Caco-2 (cell line): Measurements from ENCODE around the gene ARSB. TPM values are rescaled to one million over a fixed set of nuclear protein-coding genes. Genes with fewer than 3 reads are reported as not detected.

ENCODE experiments used
- BruUV-seq: library from RNA; stranded (reverse); fragments of 400-500 nt; replicated peaks from 2 replicates; lab custom pipeline; 2021; lab: Mats Ljungman, UMichigan
- CTCF ChIA-PET: fragments of 300-600 bp; sonication (Branson Sonifier 250); formaldehyde crosslinking; loops from one replicate; lab custom pipeline; 2022; ENCODE audit warnings: antibody characterized with exemption; lab: Charles Lee
- POLR2A ChIA-PET: fragments of 300-600 bp; sonication (Branson Sonifier 250); formaldehyde crosslinking; loops from one replicate; lab custom pipeline; 2022; ENCODE audit warnings: antibody characterized with exemption; lab: Charles Lee
- DNase-seq, 2 experiments: peaks; one replicate each; pipeline versions ENCODE4 v3.0.0 to v3.0.0-alpha.2; 2020 to 2022
- H3K27me3 ChIP-seq: replicated peaks from 2 replicates; pipeline ENCODE4 v1.6.0; 2011; ENCODE audit warnings: low read length; ENCODE audit not compliant: control insufficient read depth, insufficient read depth
- H3K36me3 ChIP-seq: 2 replicates; pipeline ENCODE4 v1.5.1; 2011; ENCODE audit warnings: low read length; ENCODE audit not compliant: control insufficient read depth, insufficient read depth
- H3K4me1 ChIP-seq: fragments of 250-450 bp; sonication (Bioruptor Pico); 2 replicates; pipeline ENCODE4 v1.5.1; 2020; ENCODE audit warnings: mild to moderate bottlenecking
- H3K4me3 ChIP-seq: 2 replicates; pipeline ENCODE4 v1.5.1; 2011; ENCODE audit warnings: low read depth, mild to moderate bottlenecking, control low read depth, low read length
- H3K9me3 ChIP-seq: fragments of 250-450 bp; sonication (Bioruptor Pico); 2 replicates; pipeline ENCODE4 v1.5.1; 2020; ENCODE audit warnings: mild to moderate bottlenecking, moderate library complexity
- H3K27ac Mint-ChIP-seq: one replicate; pipeline ENCODE4 v1.8.0; 2022; ENCODE audit warnings: mixed read lengths; ENCODE audit not compliant: unreplicated experiment
- H3K27me3 Mint-ChIP-seq: one replicate; pipeline ENCODE4 v1.8.0; 2022; ENCODE audit warnings: mixed read lengths; ENCODE audit not compliant: insufficient read depth, unreplicated experiment
- H3K36me3 Mint-ChIP-seq: one replicate; pipeline ENCODE4 v1.8.0; 2022; ENCODE audit warnings: mild to moderate bottlenecking, mixed read lengths; ENCODE audit not compliant: insufficient read depth, unreplicated experiment
- H3K4me1 Mint-ChIP-seq: one replicate; pipeline ENCODE4 v1.8.0; 2022; ENCODE audit warnings: low read depth, mixed read lengths; ENCODE audit not compliant: unreplicated experiment
- H3K4me3 Mint-ChIP-seq: one replicate; pipeline ENCODE4 v1.8.0; 2022; ENCODE audit warnings: mild to moderate bottlenecking, moderate library complexity, mixed read lengths; ENCODE audit not compliant: unreplicated experiment
- H3K9me3 Mint-ChIP-seq: one replicate; pipeline ENCODE4 v1.8.0; 2022; ENCODE audit warnings: mixed read lengths; ENCODE audit not compliant: unreplicated experiment
- intact Hi-C: fragments of 100-400 bp; cut with micrococcal nuclease; formaldehyde crosslinking; loops from one replicate; pipeline ENCODE4 v1.10.0; 2022; ENCODE audit not compliant: unreplicated experiment
- total RNA-seq: library from RNA; stranded (reverse); gene quantifications from 2 replicates; pipeline ENCODE4 v1.2.3, GENCODE V29; 2022
- TF ChIP-seq, protein P1 (sequence below), 2 experiments: fragments of 200-600 bp in 1 of 2; IDR thresholded peaks; 1 replicate in 1 of 2; 2 replicates in 1 of 2; pipeline versions ENCODE4 v1.5.1 to v1.8.0; 2011 to 2022; ENCODE audit warnings: antibody characterized with exemption in 1 of 2, control low read depth in 1 of 2, inconsistent platforms in 1 of 2, low read depth in 1 of 2, low read length in 1 of 2, mild to moderate bottlenecking in 1 of 2, moderate library complexity in 1 of 2; ENCODE audit not compliant: insufficient read depth in 1 of 2, severe bottlenecking in 1 of 2, unreplicated experiment in 1 of 2

Gene ARSB
- total RNA-seq, 1 experiment from 2014 or later, result 17.4 TPM

DNA sequence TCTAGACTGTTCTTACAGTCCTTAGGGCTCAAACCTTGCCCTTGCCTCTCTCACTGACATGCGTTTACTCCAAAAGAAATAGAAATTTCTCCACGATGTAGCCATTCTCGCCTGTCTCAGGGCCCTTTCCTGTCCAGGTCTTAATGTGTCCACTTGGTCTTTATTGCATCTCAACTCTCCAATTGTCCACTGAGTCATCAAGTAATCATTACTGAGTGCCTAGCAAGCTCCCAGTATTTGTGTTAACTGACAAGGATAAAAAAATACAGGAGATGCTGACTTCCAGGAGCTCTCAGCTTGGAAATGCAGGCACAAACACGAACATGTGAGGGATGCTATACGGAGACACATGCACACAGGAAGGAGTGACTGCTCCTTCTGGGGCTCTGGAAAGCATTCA is 147.3 kb downstream of the ARSB start:
- no TSS peak for BruUV-seq
- H3K4me3 Mint-ChIP-seq, result no peak overlapping the region

DNA sequence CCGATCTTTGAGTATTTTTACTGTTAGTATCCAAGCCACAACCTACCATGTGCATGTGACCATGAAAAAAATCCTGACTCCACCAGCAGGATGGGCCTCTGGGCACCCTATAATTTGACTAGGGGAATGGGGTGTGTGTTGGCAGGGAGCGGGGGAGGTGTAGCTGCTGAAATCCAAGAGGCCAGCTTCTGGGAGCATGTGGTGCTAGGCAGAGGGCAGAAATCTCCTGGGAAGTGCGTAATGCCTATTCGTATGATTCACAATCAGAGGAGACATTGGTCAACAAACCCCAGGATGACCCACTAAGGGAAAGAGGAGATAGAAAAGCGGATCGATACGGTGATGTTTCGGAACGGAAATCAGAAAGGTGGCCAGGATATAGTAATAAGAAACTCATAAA is 149.9 kb downstream of the ARSB start:
- H3K36me3 Mint-ChIP-seq, result no peaks in the 10 kb centered on the region
- ChIA-PET CTCF (no interaction called here), POLR2A (no interaction called here)
- H3K9me3 Mint-ChIP-seq, result no peaks in the 10 kb centered on the region
- Histone ChIP-seq H3K36me3 (no peaks in the 10 kb centered on the region), H3K4me1 (no peaks in the 10 kb centered on the region), H3K27me3 (no peaks in the 10 kb centered on the region), H3K9me3 (no peaks in the 10 kb centered on the region), H3K4me3 (no peak overlapping the region)
- no peak overlapping the region for H3K4me3 Mint-ChIP-seq
- no peak for DNase-seq
- intact Hi-C loops, result no loop called here
- H3K4me1 Mint-ChIP-seq, result no peaks in the 10 kb centered on the region
- no TSS peak for BruUV-seq
- no peaks in the 10 kb centered on the region for H3K27me3 Mint-ChIP-seq
- no peak overlapping the region for H3K27ac Mint-ChIP-seq
- TF ChIP-seq, protein P1, sequence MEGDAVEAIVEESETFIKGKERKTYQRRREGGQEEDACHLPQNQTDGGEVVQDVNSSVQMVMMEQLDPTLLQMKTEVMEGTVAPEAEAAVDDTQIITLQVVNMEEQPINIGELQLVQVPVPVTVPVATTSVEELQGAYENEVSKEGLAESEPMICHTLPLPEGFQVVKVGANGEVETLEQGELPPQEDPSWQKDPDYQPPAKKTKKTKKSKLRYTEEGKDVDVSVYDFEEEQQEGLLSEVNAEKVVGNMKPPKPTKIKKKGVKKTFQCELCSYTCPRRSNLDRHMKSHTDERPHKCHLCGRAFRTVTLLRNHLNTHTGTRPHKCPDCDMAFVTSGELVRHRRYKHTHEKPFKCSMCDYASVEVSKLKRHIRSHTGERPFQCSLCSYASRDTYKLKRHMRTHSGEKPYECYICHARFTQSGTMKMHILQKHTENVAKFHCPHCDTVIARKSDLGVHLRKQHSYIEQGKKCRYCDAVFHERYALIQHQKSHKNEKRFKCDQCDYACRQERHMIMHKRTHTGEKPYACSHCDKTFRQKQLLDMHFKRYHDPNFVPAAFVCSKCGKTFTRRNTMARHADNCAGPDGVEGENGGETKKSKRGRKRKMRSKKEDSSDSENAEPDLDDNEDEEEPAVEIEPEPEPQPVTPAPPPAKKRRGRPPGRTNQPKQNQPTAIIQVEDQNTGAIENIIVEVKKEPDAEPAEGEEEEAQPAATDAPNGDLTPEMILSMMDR (IDR thresholded peaks at IDR 0.05; ENCODE audit: insufficient read depth in 1 of 2, low read depth in 1 of 2, low read length in 1 of 2, severe bottlenecking in 1 of 2, unreplicated experiment in 1 of 2), result no peak

More for the DNA sequence above, 147.3 kb downstream of the ARSB start:
- Histone ChIP-seq H3K4me3 (no peak overlapping the region), H3K9me3 (no peaks in the 10 kb centered on the region), H3K36me3 (no peaks in the 10 kb centered on the region), H3K4me1 (no peaks in the 10 kb centered on the region), H3K27me3 (no peaks in the 10 kb centered on the region)
- Mint-ChIP-seq H3K27ac (no peak overlapping the region), H3K4me1 (no peaks in the 10 kb centered on the region), H3K36me3 (no peaks in the 10 kb centered on the region), H3K9me3 (no peaks in the 10 kb centered on the region), H3K27me3 (no peaks in the 10 kb centered on the region)
- no peak for DNase-seq
- CTCF ChIA-PET, result no interaction called here
- intact Hi-C loops, result no loop called here
- TF ChIP-seq, protein P1 (IDR thresholded peaks at IDR 0.05; ENCODE audit: insufficient read depth in 1 of 2, low read depth in 1 of 2, low read length in 1 of 2, severe bottlenecking in 1 of 2, unreplicated experiment in 1 of 2), result no peak
- POLR2A ChIA-PET, result no interaction called here

DNA sequence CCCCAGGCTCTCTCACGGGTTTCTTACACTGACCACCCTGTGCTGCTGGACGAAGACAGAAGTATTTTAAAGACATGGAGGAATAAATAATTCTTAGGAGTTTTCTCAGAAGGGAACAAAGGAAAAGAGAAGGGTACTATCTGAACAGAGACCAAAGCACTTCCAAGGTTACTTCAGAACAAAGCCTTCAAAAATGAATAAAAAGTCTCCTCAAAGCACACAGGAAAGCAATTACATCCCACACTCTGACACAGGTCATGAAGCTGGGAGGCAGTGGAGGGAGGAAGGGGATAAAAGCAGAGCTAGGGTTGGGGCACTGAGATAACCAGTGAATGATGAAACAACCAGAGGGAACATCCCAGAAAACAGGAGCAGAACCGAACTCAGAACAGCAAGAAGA is 151.8 kb downstream of the ARSB start:
- H3K4me1 ChIP-seq, result no peaks in the 10 kb centered on the region
- no TSS peak for BruUV-seq
- H3K27me3 ChIP-seq, result no peaks in the 10 kb centered on the region
- POLR2A ChIA-PET, result no interaction called here
- CTCF ChIA-PET, result interaction anchor here (0.6 kb wide), 1 partner anchor 10 kb away, joined by 4 read pairs; no protein-coding TSS in a partner anchor
- TF ChIP-seq, protein P1 (IDR thresholded peaks at IDR 0.05; ENCODE audit: insufficient read depth in 1 of 2, low read depth in 1 of 2, low read length in 1 of 2, severe bottlenecking in 1 of 2, unreplicated experiment in 1 of 2), result no peak
- Mint-ChIP-seq H3K27me3 (no peaks in the 10 kb centered on the region), H3K36me3 (no peaks in the 10 kb centered on the region), H3K27ac (no peak overlapping the region), H3K4me1 (peaks cover 7% of the 10 kb centered on the region), H3K9me3 (no peaks in the 10 kb centered on the region), H3K4me3 (no peak overlapping the region)
- intact Hi-C loops, result no loop called here
- DNase-seq, result no peak
- no peak overlapping the region for H3K4me3 ChIP-seq
- H3K36me3 ChIP-seq, result no peaks in the 10 kb centered on the region; the same call in 1 of the 2 replicates
- no peaks in the 10 kb centered on the region; the same call in 1 of the 2 replicates for H3K9me3 ChIP-seq
